ENCODE results near the gene LCN2. TPM values are rescaled to one million over a fixed set of nuclear protein-coding genes. Genes with fewer than 3 reads are reported as not detected.

Gene LCN2
- total and polyA plus RNA-seq, 10 of the 15 experiments (the other 5 are each of a cell fraction or from before 2014, with no cell fraction given): not detected

GRCh38 chr9:128117613-128118471, 31.4 kb upstream of the LCN2 start (continued):
- TF ChIP-seq ZNF592 (IDR thresholded peaks at IDR 0.05) (peak; percentile 94; the same call in 1 of the 2 replicates), SUPT20H (IDR thresholded peaks at IDR 0.05; ENCODE audit: borderline replicate concordance, control insufficient read depth, low read depth, low read length) (no peak), SP1 (IDR thresholded peaks at IDR 0.05; ENCODE audit: low read depth, low read length) (peak; percentile 65), TAF1 (IDR thresholded peaks at IDR 0.05; ENCODE audit: borderline replicate concordance, low read depth, low read length) (no peak), EED (IDR thresholded peaks at IDR 0.05; ENCODE audit: low read depth) (no peak), SMARCA5 (IDR thresholded peaks at IDR 0.05) (peak; percentile 99), BCL3 (IDR thresholded peaks at IDR 0.05; ENCODE audit: borderline replicate concordance, insufficient read depth, low read depth, low read length, poor library complexity, severe bottlenecking) (no peak), IRF4 (IDR thresholded peaks at IDR 0.05; ENCODE audit: low read depth, low read length) (peak; percentile 64; the same call in 1 of the 2 replicates), ZNF207 (IDR thresholded peaks at IDR 0.05; ENCODE audit: borderline replicate concordance) (0 out of 2 replicates have a peak, but pooled peaks have one; percentile 43), TCF3 (IDR thresholded peaks at IDR 0.05; ENCODE audit: borderline replicate concordance, insufficient read depth, low read depth, low read length) (no peak), ZSCAN29 (IDR thresholded peaks at IDR 0.05) (no peak), REST (IDR thresholded peaks at IDR 0.05; ENCODE audit: low read depth, low read length) (no peak), PAX5 (IDR thresholded peaks at IDR 0.05; ENCODE audit: borderline replicate concordance, low read depth, low read length) (no peak), RAD21 (IDR thresholded peaks at IDR 0.05; ENCODE audit: insufficient read depth, low read depth, low read length) (peak; percentile 99), EP300 (IDR thresholded peaks at IDR 0.05; ENCODE audit: borderline replicate concordance in 1 of 2, control insufficient read depth in 1 of 2, low read depth in 2 of 2, low read length in 2 of 2) (no peak), TBL1XR1 (IDR thresholded peaks at IDR 0.05; ENCODE audit: low read depth, low read length) (no peak)

All from GM12878 (cell line).